ENCODE measurements around the gene NDUFB11.
"Not testable (repeated sequence)": the region's sequence is repeated elsewhere in the genome, so short reads cannot be mapped to it uniquely, and the experiment has no call there.

NDUFB11 gene

DNA sequence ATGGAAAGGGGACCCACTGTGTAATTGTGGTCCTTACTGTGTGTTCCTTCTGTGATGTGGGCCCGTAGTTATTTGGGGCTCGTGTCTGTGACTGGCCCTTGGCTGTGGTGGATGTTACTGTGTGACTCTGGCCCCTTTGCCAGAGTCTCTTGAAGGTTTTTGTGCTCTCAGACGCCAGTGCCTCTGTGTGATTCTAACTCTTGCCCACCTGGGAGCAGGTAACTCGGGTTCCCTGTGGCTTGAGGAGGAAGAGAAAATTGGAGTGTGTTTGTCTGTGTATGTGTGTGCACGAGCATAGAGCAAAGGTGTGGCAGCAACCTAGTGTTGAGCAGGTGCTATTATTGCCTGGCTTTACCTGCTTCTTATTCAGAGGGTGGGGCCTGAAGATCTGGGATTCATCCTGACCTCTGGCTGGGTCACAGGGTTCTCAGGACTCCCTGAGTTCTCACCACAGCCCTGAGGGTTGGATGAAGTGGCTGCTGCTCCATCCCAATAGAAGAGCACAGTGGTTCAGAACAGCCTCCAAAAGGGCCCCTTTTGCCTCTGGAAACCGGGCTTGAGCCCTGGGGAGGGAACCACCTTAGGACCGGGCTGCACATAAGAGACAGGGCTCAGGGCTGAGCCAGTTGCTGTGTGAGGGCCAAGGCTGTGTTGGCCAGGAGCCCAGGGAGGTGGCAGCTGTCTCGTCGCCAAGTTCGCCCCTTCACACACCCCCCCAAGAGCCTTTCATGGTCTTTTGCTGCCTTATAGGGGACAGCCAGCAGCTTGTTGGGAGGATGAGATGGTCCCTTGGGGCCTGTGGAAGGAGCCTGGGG, 1.8 kb upstream of the NDUFB11 start:
- DNase-seq (ENCODE audit: low read depth), result no peak

DNA sequence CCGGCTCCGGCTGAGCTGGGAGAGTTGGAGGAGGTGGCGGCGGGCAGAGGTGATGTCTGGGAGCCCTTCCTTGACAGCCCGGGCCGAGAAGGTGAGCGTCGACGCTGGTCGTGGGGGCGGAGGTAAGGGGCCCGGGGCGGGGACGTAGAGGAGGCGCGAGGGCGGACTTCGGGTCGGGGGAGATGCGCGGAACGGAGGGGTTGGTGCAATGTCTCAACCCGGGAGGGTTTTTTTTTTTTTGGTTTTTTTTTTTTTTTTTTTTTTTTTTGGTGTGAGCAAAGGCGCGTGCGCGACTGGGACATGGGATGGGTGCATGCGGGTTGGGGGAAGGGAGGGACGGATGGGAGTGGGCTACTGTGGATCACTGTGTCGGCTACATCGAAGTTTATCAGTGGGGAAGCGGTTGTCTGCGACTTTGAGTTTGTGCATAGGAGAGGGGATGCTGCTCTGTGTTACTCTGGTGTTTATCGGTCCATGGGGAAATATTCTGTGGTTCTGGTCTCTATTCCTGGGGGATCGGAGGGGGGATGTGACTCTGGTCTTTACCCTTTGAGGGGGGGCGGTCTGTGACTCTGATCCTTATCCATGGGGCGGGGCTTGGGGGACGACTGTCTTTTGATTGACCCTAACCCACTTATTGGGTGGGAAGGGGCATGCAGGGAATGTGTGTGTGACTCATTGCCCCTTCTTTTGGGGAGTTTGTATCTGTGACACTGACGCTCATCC, 1.1 kb upstream of the NDUFB11 start:
- DNase-seq (ENCODE audit: low read depth), result no peak

DNA sequence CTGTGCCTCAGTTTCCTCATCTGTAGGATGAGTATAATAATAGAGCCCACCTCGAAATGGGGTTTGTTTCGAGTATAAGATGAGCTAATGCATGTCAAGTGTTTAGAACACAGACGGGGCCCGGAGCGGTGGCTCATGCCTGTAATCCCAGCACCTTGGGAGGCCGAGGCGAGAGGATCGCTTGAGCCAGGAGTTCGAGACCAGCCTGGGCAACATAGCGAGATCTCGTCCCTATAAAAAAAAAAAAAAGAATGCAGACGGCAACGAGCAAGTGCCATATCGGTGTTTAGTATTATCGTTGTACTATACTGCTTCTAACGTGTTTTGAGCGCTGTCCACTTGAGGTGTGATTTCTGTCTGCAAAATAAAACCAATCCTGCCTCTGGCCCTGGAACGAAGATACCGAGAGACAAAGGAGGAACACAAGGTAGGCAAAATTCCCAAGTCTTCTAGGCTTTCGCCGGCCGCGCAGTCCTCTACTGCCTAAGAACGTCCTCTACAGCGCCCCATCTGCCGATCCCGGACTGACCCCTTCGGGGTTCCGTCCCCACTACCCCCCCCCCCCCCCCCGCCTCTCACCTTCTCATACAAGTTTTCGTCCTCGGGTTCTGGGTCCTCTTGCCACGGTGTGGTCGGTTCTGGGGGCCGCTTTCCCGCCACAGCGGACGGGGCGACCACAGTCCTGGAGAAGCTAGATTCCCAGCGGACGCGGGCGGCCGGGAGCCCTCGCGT, 442 bp downstream of the NDUFB11 start:
- no peak for DNase-seq (ENCODE audit: low read depth)

DNA sequence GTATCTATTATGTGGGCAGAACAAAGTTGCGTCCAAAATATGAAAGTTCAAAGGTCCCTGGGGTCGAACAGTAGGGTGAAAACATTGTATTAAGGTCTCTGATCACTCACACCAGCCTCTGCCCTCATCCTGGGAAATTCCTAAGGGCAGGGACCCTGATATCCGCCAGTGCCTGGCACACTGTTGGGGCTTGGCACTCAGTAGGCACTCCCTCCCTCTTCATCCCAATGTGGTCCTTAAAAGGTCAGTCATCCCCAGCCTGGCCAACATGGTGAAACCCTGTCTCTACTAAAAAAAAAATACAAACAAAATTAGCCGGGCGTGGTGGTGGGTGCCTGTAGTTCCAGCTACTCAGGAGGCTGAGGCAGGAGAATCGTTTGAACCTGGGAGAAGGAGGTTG, 6.3 kb downstream of the NDUFB11 start:
- DNase-seq (ENCODE audit: low read depth), result no peak

DNA sequence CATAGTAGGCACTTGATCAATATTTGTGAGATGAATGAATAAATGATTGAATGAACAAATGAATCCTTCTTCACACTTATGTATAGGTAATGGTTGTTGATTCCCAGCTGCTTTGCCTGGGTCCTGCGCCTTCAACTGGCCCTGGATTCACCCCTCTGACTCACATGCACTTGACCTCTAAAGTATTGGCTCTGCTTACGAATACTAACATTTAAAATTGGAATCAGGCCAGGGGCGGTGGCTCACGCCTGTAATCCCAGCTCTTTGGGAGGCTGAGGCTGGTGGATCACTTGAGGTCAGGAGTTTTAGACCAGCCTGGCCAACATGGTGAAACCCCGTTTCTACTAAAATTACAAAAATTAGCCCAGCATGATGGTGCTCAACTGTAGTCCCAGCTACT, 8.9 kb downstream of the NDUFB11 start:
- not testable (repeated sequence) for DNase-seq (ENCODE audit: low read depth)

DNA sequence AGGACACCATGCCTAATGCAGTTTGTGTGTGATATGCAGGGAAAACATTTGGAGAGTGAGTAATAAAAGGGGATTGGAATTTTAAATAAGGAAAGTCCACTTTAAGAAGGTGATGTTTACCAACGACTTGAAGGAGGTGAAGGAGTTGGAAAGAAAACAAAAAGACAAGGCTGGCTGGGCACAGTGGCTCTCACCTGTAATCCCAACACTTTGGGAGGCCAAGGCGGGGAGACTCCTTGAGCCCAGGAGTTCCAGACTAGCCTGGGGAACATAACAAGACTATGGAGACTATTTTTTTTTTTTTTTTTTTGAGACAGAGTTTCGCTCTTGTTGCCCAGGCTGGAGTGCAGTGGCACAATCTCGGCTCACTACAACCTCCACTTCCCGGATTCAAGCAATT, 11.0 kb downstream of the NDUFB11 start:
- no peak for DNase-seq (ENCODE audit: low read depth)

DNA sequence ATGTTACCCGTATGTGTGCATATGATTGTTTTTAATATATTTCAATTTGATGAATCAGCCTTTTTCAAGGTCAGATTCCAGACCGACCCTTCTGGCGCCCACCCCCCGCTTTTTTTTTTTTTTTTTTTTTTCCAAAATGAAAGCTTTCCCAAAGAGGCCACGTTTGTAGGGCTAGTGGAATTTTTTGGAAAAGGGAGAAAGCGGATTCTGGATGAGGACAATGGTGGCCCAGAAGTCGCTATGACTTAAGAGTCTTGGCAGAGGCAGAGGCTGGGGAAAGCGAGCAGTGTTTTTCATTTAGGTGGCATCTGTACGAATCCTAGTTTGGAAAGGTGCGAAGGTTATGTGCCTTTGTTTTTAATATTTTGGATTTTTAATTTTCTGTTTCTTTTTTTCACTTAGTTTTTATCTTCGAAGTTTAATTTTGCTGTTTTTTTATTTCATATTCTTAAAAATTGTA, 14.6 kb downstream of the NDUFB11 start:
- no peak for DNase-seq (ENCODE audit: low read depth)

DNA sequence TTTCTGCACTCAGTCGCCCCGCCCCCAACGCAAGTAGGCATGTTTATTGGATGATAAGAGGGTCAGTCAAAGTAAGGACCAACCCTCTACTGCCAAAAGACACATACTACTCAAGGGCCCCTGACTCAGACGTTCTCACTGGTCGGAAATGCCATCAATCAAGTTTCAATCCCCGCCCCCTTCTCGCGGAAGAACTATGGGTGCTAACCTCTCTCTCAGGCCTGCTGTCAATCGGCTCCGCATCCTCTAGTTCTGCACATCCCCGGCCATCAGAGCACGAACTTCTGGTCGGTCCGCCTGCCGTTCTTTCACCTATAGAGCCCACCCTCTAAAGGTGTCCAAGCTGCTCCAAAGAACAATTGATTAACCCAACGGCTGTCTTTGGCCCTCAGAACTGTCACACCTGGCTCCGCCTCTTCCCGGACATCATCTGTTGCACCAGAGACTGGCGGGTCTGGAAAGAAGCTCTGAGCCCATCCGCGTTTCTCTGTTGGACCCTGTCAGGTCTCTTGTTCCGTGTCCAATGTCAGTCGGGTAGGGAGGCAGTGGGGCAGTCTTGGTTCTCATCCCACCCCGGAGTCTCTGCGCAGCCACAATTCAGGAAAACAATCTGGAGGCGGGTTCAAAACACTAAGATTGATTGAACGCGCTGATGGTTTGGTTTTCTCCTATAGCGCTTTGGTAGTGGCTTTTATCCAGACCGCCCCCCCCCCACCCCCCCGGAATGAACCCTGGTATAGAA, 15.2 kb downstream of the NDUFB11 start:
- DNase-seq (ENCODE audit: low read depth), result peak; percentile 80

DNA sequence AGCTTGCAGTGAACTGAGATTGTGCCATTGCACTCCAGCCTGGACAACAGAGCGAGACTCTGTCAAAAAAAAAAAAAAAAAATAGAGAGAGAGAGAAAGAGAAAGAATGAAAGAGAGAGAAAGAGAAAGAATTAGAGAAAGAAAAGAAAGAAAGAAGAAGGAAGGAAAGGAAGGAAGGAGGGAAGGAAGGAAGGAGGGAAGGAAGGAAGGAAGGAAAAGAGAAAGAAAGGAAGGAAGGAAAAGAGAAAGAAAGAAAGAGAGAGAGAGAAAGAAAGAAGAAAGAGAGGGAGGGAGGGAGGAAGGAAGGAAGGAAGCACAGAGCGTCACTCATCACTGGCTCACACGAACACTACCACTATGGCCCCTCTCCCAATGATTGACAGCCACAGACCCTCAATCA, 20.0 kb downstream of the NDUFB11 start:
- not testable (repeated sequence) for DNase-seq (ENCODE audit: low read depth)

DNA sequence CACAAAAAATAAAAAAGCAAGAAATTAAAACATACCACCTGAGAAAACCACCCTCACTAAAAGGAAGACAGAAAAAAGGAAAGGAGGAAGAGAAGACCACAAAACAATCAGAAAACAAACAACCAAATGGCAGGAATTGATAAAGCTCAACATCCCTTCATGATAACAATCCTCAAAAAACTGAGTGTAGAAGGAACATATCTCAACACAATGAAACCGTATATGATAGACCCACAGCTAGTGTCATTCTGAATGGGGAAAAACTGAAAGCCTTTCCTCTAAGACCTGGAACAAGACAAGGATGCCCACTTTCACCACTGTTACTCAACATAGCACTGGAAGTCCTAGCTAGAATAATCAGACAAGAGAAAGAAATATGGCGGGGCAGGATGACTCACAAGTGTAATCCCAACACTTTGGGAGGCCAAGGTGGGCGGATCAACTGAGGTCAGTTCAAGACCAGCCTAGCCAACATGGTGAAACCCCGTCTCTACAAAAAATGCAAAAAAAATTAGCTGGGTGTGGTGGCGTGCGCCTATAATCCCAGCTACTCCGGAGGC, 27.9 kb downstream of the NDUFB11 start:
- DNase-seq (ENCODE audit: low read depth), result not testable (repeated sequence)

DNA sequence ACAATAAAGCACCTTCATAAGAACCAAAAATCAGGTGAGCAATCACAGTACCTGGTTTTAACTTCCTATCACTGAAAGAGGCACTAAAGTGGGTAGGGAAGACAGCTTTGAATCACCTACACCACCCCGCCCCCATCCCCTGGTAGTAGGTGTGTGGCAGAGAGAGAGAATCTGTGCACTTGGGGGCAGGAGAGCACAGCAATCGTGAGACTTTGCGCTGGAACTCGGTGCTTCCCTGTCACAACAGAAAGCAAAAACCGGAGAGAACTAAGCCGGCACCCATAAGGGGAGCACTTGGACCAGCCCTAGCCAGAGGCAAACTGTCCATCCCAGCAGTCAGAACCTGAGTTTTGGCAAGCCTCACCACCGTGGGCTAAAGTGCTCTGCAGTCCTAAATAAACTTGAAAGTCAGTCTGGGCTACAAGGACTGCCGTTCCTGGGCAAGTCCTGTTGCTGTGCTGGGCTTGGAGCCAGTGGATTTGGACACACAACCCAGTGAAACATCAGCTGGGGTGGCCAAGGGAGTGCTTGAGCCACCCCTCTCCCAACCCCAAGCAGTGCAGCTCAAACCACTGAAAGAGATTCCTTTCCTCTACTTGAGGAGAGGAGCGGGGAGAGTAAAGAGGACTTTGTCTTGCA, 32.1 kb downstream of the NDUFB11 start:
- no peak for DNase-seq (ENCODE audit: low read depth)

DNA sequence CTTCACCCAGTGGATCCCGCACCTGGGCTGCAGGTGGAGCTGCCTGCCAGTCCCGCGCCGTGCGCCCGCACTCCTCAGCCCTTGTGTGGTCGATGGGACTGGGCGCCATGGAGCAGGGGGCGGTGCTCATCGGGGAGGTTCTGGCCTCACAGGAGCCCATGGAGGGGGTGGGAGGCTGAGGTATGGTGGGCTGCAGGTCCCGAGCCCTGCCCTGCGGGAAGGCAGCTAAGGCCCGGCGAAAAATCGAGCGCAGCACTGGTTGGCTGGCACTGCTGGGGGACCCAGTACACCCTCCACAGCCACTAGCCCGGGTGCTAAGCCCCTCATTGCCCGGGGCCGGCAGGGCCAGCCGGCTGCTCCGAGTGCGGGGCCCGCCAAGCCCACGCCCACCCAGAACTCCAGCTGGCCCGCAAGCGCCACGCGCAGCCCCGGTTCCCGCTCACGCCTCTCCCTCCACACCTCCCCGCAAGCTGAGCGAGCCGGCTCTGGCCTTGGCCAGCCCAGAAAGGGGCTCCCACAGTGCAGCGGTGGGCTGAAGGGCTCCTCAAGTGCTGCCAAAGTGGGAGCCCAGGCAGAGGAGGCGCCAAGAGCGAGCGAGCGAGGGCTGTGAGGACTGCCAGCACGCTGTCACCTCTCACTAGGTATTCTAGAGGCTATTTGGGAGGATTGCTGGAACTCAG, 33.4 kb downstream of the NDUFB11 start:
- DNase-seq (ENCODE audit: low read depth), result not testable (repeated sequence)

DNA sequence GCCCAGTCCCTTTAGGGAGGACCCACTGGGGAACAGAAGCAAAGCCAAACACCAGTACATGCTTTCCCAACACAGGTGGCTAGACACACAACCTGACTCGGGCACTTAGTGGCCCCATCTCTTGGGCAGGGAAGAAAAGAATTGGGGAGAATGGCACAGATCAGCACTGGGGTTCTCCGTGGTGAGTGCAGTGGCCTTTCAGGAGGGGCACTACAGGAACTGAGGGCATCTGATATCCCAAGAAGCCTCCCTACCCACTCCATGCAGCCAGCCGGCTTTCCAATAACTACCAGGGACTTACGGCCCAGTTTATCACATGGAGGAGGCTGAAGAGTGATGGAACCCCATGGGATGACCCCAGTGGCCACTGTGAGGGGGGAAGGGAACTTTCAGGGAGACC, 43.3 kb downstream of the NDUFB11 start:
- DNase-seq (ENCODE audit: low read depth), result no peak

DNA sequence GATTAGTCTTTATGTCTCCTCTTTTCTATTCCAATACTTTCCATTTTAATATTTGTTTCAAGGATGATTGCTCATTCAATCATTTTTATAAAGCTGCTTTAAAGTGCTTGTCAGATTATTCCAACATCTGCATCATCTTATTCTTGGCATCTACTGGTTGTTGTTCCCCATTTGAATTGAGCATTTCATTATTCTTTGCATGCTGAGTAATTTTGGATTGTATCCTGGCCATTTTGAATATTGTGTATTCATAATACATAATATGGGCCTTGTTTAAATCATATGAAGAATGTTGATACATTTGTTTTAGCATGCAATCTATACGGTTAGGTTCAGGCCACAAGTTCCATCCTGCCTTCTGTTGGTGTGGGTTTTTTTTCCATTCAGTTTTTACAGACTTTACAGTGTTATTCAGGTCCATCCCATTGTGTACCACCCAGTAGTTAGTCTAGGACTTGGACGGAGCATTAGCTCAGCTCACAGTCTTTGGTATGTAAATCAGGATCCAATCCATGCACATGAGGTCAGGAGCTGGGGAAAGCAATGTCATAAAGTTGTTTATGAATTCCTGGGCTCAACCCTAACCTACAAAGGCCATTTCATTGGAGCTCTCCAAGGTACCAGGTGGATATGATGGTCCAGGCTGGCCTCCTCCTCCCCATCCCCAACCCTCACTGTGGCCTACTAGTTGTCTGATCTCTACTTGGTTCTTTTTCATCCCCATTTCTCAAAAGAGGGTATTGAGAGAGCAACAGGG, 46.0 kb downstream of the NDUFB11 start:
- DNase-seq (ENCODE audit: low read depth), result no peak

DNA sequence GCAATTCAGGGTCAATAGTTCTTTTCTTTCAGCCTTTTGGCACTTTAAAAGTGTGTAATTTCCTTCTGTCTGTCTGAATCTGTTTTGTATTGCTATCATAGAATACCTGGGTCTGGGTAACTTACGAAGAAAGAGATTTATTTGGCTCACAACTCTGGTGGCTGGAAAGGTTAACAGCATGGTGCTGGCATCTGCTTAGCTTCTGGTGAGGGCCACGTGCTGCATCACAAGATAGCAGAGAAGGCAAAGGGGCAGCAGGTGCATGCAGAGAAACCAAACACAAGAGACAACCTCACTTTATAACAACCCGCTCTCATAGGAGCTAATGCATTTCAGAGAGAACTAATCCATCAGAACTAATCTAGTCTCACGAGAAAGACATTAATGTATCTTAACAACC, 47.5 kb downstream of the NDUFB11 start:
- DNase-seq (ENCODE audit: low read depth), result no peak

DNA sequence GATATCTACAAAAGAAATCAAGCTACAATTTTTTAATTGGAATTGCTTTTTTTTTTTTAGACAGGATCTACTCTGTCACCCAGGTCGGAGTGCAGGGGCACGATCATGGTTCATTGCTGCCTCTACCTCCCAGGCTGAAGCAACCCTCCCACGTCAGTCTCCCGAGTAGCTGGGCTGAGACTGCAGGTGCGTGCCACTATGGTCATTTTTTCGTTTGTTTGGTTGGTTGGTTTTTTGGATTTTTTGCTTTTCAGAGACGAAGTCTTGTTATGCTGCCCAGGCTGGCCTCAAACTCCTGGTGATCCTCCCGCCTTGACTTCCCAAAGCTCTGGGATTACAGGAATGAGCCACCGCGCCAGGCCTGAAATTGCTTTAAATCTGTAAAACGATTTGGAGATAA, 50.6 kb downstream of the NDUFB11 start:
- no peak for DNase-seq (ENCODE audit: low read depth)

DNA sequence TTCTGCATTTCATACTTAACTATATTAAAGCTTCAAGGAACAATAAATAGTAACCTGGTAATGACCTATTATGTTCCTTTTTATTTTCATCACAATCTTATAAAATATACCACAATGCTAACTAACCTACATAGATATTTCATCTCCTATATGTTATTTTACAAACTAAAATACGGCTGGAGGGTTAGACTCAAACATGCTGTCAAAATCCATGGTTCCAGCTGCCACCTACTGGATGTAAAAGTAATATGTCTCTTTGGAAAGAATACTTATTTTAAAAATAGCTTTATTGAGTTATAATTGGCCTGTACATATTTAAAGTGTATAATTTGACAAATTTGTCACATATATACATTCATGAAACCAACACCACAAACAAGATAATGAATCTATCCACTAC, 51.3 kb downstream of the NDUFB11 start:
- DNase-seq (ENCODE audit: low read depth), result no peak
